Stimulated activated naive CD4-positive, alpha-beta T cell treated with Interleukin-2 at 50 U/mL for 16 hours (primary cell): ENCODE results near the gene COL28A1.
"Not testable (repeated sequence)": the region's sequence is repeated elsewhere in the genome, so short reads cannot be mapped to it uniquely, and the experiment has no call there.

ENCODE experiments used
- DNase-seq: peaks from one replicate; lab custom pipeline; 2025; lab: John Stamatoyannopoulos, UW

COL28A1 gene

DNA sequence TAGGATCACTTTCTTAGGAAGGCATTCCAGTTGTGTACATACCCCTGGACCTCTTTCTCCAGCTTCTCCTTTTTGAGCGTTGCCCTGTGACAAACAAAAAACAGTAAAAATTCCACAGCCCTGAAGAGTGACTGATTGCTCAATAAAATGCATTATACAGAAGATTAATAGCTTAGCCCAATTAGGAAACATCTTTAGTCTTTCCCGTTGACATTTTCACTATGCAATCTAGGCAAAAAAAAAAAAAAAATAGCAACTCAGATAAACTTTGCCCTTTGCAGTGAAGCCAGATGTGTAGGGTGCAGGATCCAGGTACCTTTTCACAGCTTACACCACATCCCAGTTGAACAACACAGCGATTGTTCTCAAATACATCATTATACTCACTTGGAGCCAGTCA, 17.9 kb downstream of the COL28A1 start:
- no peak for DNase-seq

DNA sequence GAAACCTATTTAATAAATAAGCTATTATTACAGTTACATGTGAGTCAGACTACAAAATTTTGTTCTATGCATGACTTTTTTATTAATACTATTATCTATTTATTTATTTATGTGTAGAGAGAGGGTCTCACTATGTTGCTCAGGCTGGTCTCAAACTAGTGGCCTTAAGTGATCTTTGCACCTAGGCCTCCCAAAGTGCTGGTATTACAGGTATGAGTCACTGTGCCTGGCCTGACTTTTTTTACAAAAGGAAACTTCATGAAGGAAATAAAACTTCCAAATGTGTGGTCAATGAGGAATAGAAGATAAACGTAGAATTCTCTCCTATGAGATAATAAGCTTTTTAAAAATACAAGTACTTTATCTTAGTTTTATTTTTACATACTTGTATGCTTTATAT, 19.0 kb downstream of the COL28A1 start:
- DNase-seq: no peak

DNA sequence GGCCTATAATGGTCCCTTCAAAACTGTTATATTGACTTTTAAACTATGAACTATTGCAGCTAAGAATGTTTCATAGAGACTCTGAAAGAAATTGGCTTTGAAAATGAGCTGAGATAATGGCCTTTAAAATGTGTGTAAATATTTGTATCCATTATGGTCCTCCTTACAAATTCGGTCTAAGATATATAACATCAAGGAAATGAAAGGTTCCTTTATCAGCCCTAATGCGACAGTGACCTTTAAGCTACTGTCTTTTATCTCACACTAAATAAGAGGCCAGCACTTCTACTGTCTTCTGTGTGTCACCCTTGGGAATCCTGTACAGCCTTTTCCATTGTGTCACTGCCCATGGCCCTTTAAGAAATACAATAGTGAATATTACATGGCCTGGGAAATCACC, 19.5 kb downstream of the COL28A1 start:
- DNase-seq: no peak

DNA sequence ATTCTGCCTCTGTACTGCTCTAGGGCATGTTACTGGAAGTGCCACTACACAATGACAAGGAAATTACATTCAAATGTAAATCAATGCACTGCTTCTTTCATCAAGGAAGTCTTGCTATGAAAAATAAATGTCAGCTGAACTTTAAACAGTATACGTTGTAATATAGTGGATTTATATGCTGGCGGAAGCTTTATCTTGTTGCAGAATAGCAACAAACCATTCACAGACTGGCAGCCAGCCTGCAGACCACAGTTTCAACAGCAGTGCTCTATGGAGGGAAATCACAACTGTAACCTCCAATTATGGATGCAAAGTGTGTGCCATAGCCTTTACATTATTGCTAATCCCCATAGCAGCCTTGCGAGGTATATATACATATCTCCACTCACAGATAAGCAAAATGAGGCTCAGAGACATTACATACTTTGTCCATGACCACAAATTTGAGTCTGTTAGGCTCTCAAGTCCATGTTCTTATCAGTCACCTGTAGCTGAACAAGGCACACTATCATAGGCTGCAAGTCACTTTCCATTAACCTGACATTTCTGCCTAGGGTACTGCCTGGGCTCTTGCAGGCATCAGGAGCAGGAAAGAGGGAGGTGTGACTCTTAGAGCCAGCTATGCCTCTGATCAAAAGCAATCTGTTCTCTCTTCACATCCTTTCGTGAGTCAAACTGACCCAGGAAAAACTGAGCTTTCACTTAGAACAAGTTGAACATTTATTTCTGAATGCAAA, 22.6 kb downstream of the COL28A1 start:
- DNase-seq: no peak

DNA sequence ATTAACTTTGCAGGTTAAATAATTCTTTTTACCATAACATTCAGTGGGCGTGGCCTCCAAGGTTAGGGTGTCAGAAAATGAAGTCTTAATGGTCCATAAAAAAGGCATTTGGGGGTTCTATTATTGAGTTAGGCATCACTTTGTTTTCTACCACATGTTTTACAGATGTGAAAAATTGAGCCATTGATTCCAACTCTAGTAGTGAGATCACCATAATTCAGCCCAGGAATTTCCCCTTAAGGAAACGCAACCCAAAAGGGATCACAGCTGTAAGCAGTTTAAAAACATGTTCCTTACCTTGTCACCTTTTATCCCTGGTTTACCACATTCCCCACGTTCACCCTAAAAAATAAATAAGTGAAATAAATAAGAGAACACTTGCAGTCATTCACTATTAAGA, 24.9 kb downstream of the COL28A1 start:
- DNase-seq: no peak

DNA sequence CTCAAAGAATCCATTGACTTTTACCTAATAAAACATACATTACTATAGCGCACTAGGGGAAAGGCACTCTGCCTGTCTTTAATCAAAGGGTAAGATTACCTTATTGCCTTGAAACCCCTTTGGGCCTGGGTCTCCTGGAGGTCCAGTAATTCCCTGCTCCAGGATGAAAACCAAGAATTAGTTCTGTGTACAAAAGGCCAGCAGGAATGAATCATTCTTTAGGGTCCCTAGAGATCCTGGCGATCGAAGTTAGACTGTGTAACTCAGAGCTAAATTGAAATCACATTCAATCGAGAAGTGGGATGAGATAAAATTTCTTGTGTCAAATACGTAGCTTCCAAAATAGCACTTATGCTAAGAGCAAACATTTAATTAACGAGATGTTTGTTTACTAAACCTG, 29.8 kb downstream of the COL28A1 start:
- no peak for DNase-seq

DNA sequence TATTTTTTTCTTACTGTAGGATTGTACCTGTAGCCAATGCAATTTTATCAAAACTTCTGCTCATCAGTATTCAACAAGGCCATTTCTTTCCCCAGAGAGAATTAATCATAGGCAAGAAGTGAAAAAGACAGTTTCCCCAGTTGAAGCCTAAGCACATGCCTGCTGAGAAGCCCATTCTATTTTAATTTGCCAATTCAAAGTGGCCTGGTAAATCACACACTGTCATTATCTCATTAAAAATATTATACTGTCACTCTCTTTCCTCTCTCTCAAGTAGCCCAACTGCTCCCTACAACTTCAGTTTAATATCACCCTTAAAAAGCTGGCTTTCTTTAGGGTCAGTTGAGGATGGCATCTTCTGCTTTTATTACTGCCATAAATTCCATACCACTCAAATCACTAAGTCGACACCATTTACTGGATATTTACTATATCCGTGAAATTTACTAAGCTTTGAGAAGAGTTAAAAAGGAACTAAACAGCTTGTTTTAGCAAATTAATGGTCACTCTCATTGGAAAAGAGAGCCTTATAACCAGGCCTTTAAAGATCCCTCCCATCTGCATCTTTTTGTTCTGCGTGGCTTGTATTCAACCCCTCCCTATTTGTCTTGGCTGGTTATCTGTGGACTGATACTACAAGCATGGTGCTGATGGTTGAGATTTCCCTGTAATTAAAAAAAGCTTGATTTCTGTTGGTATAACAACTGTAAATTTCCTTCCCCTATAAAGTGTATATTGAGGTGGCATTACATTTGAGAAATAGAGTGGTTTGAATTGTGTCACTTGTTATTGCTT, 30.6 kb downstream of the COL28A1 start:
- DNase-seq: no peak

DNA sequence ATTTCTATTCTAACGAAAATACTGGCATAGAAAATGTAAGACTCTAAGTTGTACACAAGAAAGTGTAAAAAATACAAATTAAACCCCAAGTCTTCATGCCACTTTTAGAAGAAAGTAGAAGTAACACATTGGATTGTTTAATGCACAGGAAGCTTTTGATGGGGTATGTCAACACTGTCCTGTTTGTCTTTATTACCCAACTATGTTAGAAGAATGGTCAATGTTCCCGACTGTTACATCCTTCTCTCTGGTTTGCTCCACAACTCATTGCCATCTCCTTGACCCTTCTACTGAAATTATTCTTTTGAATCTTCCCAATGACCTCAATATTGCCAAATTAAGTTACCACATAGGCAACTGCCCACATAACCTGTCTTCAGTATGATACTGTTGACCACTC, 35.8 kb downstream of the COL28A1 start:
- no peak for DNase-seq

DNA sequence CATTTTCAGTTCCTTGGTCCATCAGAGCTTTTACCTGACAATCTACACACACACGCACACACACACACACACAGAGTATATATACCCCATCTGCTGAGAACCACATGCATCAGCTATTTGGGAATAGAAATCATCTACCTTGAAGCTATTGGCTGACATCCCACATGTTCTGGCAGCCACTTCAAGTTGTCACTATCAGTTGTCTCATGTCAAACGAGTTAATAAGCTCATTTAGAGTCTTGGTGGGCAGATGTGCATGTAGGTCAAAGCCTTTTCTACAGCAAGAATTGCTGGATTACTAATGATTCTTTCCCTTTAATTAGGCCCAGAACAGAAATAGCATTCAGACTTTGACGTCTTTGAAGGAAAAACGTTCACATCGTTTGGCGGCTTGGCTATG, 36.8 kb downstream of the COL28A1 start:
- no peak for DNase-seq

DNA sequence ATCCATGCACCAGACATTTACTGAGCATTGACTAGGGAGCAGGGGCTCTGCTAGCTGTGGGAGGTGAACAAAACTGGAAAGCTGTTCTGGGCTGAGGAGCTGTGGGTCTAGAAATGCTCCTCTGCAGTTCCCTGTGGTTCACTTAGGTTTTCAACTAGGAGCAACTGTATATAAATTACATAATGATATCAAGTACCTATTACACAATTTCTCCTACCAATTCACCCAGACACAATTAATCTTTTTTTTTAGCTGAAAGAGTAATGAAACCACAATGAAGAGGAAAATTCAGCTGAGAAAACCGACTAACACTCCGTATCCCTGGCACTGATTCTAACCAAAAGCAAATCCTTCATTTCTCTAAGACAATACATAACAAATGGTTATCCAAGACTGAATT, 39.4 kb downstream of the COL28A1 start:
- no peak for DNase-seq

DNA sequence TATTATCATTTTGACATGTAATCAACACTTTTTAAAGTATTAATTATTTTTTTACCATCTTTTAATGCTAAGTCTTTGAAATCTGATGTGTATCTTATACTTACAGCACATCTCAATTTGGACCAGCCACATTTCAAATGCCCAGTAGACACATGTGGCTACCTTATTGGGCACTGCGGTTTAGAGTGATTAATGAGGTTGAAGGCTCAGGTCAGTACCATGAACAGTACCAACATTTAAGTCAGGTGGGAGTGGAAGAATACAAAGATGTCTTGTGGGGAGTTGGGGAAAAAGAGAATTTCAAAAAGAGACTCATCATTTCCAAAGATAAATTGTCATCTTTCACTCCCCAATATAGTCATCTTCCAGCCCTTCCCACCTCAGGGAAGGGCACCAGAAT, 40.5 kb downstream of the COL28A1 start:
- no peak for DNase-seq

DNA sequence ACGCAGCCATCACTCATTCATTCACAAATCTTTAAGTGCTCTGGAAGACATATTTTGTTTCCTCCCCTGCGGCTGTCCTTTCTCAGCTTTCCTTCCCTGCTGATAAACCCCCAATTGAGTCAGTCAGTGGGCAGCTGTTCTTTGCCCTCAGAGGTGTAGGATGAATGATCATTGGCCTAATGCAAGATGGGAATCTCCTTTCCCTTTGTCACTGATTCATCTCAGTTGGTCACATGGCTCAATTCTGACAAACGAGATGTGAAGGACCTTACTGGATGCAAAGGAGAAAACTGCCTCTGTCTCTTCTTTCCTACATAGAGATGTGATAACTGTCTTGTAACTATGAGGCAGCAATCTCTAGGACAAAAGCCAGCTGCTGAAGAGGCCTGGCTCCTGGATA, 44.6 kb downstream of the COL28A1 start:
- DNase-seq: no peak

DNA sequence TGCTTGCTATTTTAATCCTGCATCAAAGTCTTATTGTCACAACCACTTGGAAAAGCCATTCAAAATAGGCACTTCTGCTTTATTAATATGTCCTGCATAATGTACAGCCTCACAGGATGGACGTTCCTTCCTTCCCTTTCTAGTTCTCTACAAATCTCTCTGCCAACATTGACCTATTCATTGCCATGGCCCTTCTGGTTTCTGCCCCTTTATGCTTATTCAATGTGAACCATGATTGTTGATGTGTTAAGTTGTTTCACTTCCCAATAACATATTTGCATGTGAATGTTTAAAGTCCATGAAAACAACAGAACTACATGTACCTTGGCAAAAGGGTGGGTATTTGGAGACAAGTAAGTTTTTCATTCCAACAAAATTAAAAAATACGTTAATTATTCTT, 45.7 kb downstream of the COL28A1 start:
- no peak for DNase-seq

DNA sequence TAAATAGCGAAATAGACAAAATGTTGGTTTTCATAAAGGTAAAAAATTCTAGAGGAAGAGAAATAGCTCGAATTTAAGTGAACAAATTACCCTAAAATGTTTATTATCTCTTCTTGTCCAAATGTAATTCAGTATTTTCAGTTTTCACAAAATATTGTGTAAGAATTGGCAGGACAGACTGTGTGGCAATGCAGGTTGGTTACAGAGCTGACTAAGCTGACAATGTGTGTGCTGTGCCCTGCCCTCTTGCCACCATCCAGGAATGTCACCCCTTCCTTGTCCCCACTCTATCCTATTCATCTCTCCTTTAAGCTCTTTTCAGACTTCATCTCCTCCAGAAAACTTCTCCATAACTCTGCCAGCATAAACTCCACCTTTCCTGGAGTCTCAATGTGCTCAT, 46.1 kb downstream of the COL28A1 start:
- DNase-seq: no peak

DNA sequence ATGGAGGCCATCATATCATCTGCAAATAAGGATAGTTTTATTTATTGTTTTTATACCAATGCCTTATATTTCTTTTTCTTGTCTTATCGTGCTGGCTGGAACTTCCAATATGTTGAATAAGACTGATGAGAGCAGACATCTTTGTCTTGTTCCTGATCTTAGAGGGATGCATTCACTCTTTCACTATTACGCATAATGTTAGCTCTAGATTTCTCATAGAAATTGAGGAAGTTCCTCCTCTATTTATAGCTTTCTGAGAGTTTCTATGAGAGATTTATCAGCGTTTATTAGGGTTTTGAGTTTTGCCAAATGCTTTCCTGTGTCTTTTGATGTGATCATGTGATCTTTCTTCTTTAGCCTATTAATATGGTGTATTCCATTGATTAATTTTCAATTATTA, 49.3 kb downstream of the COL28A1 start:
- no peak for DNase-seq

DNA sequence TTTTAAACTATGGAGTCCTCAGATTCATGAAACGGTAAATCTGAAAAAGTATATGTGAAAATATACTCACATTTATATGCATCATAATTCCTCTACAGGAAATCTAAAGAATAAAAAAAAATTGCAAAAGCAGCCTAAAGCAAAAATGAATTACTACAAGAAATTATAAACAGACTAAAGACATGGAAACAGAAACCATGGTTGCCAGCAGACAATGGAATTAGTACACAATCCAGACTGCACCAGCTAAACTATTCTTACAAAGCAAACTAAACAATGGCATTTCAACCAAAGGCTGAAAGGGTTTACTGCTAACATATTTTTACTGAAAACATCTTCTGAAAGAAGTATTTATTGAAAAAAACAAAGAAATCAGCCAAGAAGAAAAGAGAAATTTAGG, 51.6 kb downstream of the COL28A1 start:
- no peak for DNase-seq

DNA sequence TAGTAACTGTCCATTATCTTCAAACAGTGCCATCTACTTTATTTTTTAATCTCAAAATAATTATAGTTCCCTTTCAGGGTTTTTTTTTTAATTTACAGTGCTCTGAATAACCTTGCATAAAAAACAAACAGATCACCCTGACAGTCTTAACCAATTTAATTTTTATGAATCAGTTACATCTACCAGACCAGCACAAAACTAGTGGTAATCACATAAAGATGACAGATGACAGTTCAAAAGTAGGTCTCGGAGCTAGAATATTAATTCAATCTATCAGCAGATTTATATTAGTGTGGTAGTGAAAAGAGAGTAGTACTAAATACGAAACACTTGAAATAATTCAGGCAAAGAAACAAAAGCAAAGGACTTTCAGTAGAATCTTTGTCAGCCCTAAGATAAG, 53.9 kb downstream of the COL28A1 start:
- DNase-seq: no peak

DNA sequence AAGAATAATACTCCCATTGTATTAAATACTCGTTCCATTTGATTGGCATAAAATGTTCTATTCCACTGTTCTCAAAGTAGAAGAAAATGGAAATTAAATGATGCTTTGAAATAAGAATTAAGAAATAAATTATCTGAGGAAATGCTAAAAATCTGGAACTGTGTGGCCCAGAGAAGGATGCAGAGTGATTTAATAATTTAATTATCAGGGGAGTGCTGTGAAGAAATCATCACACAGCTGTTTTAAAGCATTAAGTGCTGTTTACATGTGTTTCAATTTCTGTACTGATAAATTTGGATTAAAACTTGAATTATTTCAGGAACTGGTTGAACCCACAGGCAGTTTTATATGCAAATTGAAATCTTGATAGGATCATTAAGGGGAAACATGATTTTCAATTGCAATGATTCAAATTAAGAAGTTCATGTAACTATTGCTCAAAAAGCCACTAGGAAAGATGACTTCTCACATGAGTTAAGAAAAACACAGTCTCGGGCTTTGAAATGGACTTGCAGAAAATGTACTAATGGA, 56.3 kb downstream of the COL28A1 start:
- DNase-seq: no peak

DNA sequence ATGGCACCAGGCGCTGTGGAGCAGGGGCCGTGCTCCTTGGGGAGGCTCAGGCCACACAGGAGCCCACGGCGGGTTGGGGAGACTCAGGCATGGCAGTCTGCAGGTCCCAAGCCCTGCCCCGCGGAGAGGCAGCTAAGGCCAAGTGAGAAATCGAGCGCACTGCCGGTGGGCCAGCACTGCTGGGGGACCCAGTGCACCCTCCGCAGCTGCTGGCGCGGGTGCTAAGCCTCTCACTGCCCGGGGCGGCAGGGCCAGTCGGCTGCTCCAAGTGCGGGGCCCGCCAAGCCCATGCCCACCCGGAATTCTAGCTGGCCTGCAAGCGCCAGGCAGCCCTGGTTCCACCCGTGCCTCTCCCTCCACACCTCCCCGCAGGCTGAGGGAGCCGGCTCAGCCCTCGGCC, 57.1 kb downstream of the COL28A1 start:
- no peak for DNase-seq

DNA sequence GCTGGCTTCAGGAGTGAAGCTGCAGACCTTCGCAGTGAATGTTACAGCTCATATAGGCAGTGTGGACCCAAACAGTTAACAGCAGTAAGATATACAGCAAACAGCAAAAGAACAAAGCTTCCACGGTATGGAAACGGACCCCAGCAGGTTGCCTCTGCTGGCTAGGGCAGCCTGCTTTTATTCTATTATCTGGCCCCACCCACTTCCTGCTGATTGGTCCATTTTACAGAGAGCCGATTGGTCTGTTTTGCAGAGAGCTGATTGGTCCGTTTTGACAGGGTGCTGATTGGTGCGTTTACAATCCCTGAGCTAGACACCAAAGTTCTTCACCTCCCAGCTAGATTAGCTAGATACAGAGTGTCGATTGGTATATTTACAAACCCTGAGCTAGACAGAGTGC, 58.0 kb downstream of the COL28A1 start:
- DNase-seq: not testable (repeated sequence)

DNA sequence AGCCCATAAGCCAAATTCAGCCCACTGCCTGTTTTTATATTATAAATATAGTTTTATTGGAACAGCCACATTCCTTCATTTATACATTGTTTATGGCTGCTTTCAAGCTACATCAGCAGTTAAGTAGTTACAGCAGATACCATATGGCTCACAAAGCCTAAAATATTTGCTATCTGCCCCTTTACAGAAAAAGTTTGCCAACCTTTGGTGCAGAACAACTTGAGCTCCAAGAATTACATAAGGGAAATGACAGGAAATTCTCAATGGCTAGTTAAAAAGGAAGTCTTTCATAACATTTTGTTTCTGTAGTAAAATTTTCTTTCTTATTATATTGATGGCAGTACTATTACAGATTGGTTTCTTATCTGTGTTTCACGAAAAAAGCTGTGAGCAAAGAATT, 59.3 kb downstream of the COL28A1 start:
- no peak for DNase-seq

DNA sequence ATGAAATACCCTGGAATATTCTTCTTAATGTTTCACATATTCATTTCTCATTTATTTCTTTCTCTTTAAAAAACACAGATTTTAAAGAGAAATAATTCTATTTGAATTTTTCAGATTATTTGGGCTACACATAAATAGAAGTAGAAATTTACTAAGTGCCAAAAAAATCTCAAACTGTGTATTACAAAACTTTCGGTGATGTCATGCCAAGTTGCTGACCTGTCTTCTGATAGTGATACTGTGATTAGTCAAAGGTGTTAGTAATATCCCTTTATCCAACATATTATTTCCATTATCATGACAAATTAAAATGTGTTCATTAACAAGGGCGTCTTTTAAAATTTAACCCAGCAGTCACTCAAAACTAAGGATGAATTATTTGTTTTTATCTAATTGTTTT, 60.1 kb downstream of the COL28A1 start:
- no peak for DNase-seq

DNA sequence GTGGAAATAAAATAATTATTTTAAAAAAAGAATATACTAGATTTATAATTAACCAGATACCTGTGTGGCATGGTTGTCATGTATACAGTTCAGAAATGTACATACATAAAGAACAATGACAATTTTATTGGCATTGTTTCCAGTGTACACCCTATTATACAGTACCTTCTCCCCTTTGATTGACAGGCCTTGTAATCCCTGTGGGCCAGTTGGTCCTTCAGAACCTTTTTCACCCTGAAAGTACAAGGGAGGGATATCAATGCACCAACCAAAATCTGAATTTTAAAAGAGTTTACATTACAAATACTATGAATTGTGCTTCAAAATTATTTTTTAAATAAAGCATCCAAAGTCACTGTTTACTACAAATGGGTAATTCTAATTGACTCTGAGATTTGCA, 61.2 kb downstream of the COL28A1 start:
- DNase-seq: no peak
